OCI-LY3 (cell line): ENCODE data around the gene GALNT10.

Source experiments
- H2AFZ ChIP-seq: fragments of 200-600, 300-600 bp; shearing (Covaris generic); 2 replicates; pipeline ENCODE4 v1.6.0; 2014; ENCODE audit warnings: antibody characterized with exemption, low read depth, low read length
- H3K27ac ChIP-seq: fragments of 200-600, 300-600 bp; sonication (generic); 2 replicates; pipeline ENCODE4 v1.5.1; 2014; ENCODE audit warnings: mild to moderate bottlenecking, low read length, moderate library complexity, mixed read lengths
- H3K27me3 ChIP-seq: fragments of 200-600, 300-600 bp; sonication (generic); 2 replicates; pipeline ENCODE4 v1.6.1; 2014; ENCODE audit warnings: low read depth, low read length, mixed read lengths
- H3K36me3 ChIP-seq: fragments of 200-600, 300-600 bp; sonication (generic); replicated peaks from 2 replicates; pipeline ENCODE3; 2014; ENCODE audit warnings: low read depth, low read length, mixed read lengths
- H3K4me1 ChIP-seq: fragments of 300-600, 200-600 bp; sonication (generic); 2 replicates; pipeline ENCODE4 v1.6.1; 2014; ENCODE audit warnings: low read length, mixed read lengths
- H3K4me2 ChIP-seq: fragments of 200-600, 300-600 bp; sonication (generic); 2 replicates; pipeline ENCODE4 v1.6.1; 2014; ENCODE audit warnings: low read length, mixed read lengths
- H3K4me3 ChIP-seq: fragments of 300-600, 200-600 bp; sonication (generic); 2 replicates; pipeline ENCODE4 v1.5.1; 2014; ENCODE audit warnings: antibody characterized with exemption, mild to moderate bottlenecking, low read length, moderate library complexity
- H3K79me2 ChIP-seq: fragments of 300-600, 200-600 bp; shearing (Covaris generic); 2 replicates; pipeline ENCODE4 v1.6.1; 2014; ENCODE audit warnings: mild to moderate bottlenecking, low read length, mixed read lengths
- H3K9ac ChIP-seq: fragments of 300-600, 200-600 bp; shearing (Covaris generic); 2 replicates; pipeline ENCODE4 v1.6.0; 2014; ENCODE audit warnings: mild to moderate bottlenecking, low read length, moderate library complexity
- H3K9me3 ChIP-seq: fragments of 200-600, 300-600 bp; shearing (Covaris generic); 2 replicates; pipeline ENCODE4 v1.6.1; 2014; ENCODE audit warnings: low read length, mixed read lengths; ENCODE audit not compliant: insufficient read depth
- H4K20me1 ChIP-seq: fragments of 200-600, 300-600 bp; sonication (generic); 2 replicates; pipeline ENCODE4 v1.6.1; 2016; ENCODE audit warnings: low read length, mixed read lengths; ENCODE audit not compliant: insufficient read depth
- CTCF ChIP-seq: fragments of 200-600, 300-600 bp; sonication (generic); IDR thresholded peaks from 2 replicates; pipeline ENCODE4 v1.5.1; 2014; ENCODE audit warnings: antibody characterized with exemption, low read length, low read depth
- EZH2phosphoT487 ChIP-seq: fragments of 200-600 bp; shearing (Covaris generic); IDR thresholded peaks from 2 replicates; pipeline ENCODE4 v1.6.1; 2018; ENCODE audit warnings: antibody characterized with exemption, mixed run types, low read depth

The GALNT10 gene

GRCh38 chr5:154291917-154292316, 101.4 kb downstream of the GALNT10 start:
- Histone ChIP-seq H3K36me3 (no peaks in the 10 kb centered on the region), H3K79me2 (no peaks in the 10 kb centered on the region), H3K4me1 (no peaks in the 10 kb centered on the region), H4K20me1 (no peaks in the 10 kb centered on the region), H3K4me2 (no peak overlapping the region), H3K27ac (no peak overlapping the region), H3K9ac (no peak overlapping the region), H3K9me3 (no peaks in the 10 kb centered on the region), H3K27me3 (no peaks in the 10 kb centered on the region), H3K4me3 (no peak overlapping the region), H2AFZ (no peak overlapping the region)
- TF ChIP-seq EZH2phosphoT487 (no peak), CTCF (no peak)

- no peaks in the 10 kb centered on the region for H4K20me1 ChIP-seq
- H3K9me3 ChIP-seq, result no peaks in the 10 kb centered on the region
- H3K79me2 ChIP-seq, result no peaks in the 10 kb centered on the region
- H3K4me2 ChIP-seq, result no peak overlapping the region
- H3K27ac ChIP-seq, result no peak overlapping the region
- no peaks in the 10 kb centered on the region for H3K36me3 ChIP-seq
- H3K9ac ChIP-seq, result no peak overlapping the region
- H3K4me3 ChIP-seq, result no peak overlapping the region
- TF ChIP-seq CTCF (no peak), EZH2phosphoT487 (no peak)
- H3K4me1 ChIP-seq, result peaks cover 6% of the 10 kb centered on the region
- no peaks in the 10 kb centered on the region for H3K27me3 ChIP-seq
- no peak overlapping the region for H2AFZ ChIP-seq
Measured at GRCh38 chr5:154293219-154293618, 102.7 kb downstream of the GALNT10 start.

- Histone ChIP-seq H4K20me1 (no peaks in the 10 kb centered on the region), H3K36me3 (no peaks in the 10 kb centered on the region), H3K4me3 (no peak overlapping the region), H3K79me2 (no peaks in the 10 kb centered on the region), H3K27ac (no peak overlapping the region), H2AFZ (no peak overlapping the region), H3K4me2 (no peak overlapping the region), H3K4me1 (peaks cover 10% of the 10 kb centered on the region), H3K9me3 (no peaks in the 10 kb centered on the region), H3K27me3 (no peaks in the 10 kb centered on the region), H3K9ac (no peak overlapping the region)
- no peak for TF ChIP-seq EZH2phosphoT487
- no peak for TF ChIP-seq CTCF
Measured at GRCh38 chr5:154295551-154295950, 105.0 kb downstream of the GALNT10 start.

GRCh38 chr5:154296525-154297159, 106.1 kb downstream of the GALNT10 start:
- H3K9me3 ChIP-seq, result no peaks in the 10 kb centered on the region
- no peak overlapping the region for H3K27ac ChIP-seq
- no peaks in the 10 kb centered on the region for H4K20me1 ChIP-seq
- no peak for TF ChIP-seq EZH2phosphoT487
- no peak for TF ChIP-seq CTCF
- H2AFZ ChIP-seq, result no peak overlapping the region
- no peak overlapping the region for H3K4me3 ChIP-seq
- no peaks in the 10 kb centered on the region for H3K27me3 ChIP-seq
- peaks cover 10% of the 10 kb centered on the region for H3K4me1 ChIP-seq
- H3K79me2 ChIP-seq, result no peaks in the 10 kb centered on the region
- no peak overlapping the region for H3K9ac ChIP-seq
- no peaks in the 10 kb centered on the region for H3K36me3 ChIP-seq
- no peak overlapping the region for H3K4me2 ChIP-seq
